Measurements from ENCODE around the gene CASK.

CASK gene

DNA sequence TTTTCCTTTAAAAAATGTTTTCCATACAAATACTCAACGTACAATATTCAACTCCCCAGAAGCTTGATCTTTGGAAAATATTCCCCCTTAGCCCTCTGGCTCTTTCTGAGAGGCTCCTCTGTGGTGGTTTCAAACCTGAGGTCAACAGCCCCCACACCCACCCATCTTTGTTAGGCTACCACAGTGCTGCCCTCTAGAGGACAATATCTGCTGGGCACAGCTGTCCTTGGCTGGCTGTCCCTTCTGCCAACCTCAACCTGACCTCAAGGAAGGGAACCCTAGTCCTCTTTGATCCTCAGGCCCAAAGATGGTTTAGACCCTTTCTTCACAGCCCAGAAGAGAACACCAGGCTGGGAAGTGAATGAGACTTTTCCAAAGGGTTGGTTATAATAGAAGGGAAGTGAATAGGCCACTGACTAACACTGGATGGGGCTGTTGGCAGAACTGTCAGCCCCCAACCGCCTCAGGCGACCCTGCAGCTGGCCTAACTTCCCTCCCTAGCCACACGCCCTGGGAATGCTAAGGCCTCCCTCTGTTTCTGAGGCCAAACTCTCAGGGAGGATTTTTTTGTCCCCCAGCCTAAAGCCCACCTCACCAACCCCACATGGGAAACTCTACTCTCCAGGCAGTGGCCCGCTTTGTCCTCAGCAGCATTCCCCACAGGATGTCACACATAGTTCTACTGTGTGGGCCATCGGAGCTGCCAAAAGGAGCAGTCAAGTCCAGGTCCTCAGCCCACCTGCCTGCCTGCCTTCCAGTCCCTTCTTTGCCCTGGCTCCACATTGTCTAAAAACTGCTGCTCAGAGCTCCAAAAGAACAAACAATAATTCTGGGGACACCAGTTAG lies 441.9 kb downstream of the CASK start:
- TF ChIP-seq Cebpa-rat (IDR thresholded peaks at IDR 0.05): no peak
- no peak overlapping the region for H3K9ac ChIP-seq
- H3K4me3 ChIP-seq: no peak overlapping the region
- no peak overlapping the region for H3K4me2 ChIP-seq
- H3K9me3 ChIP-seq (replicated peaks in 1 of 11): peaks cover 9 to 18% (median 11%) of the 10 kb centered on the region in 11 experiments; a peak in 19 of 22 replicates
- no peaks in the 10 kb centered on the region for H3K36me3 ChIP-seq
- H3K27me3 ChIP-seq: peaks cover 0 to 28% (median 15%) of the 10 kb centered on the region in 11 experiments; a peak in 13 of 22 replicates
- H3K27ac ChIP-seq: no peak overlapping the region
- H4K20me1 ChIP-seq: no peaks in the 10 kb centered on the region
- H3K4me1 ChIP-seq: no peaks in the 10 kb centered on the region

DNA sequence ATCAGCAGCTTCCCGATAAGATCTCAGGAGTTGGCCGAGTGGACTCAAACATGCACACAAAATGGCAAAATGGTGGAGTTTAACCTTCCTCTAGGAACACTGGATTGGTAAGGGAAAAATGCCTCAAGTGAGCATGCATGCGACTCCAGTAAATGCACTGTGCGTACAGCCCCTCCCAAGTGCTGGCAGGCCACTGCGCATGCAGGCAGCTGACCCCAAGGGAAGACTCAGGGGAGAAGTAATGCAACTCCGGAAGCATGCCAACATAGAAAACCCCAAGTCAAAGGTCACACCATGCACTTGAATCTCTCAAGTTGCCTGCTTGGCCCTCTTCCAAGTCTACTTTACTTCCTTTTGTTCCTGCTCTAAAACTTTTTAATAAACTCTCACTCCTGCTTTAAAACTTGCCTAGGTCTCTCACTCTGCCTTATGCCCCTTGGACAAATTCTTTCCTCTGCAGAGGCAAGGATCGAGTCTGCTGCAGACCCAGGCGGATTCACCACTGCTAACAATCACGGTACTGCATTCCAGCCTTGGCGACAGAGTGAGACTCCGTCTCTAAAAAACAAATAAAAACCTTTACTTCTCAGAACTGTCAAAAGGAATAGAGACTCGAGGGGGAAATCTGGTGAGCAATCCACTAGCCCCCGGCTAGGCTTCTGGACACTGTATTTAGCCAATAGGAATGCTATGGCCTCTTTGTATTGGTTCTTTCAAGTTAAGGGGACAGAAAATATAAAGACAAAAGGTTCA lies 442.7 kb downstream of the CASK start:
- Histone ChIP-seq H4K20me1 (no peaks in the 10 kb centered on the region), H3K36me3 (no peaks in the 10 kb centered on the region), H3K27me3 (peaks cover 0 to 30% (median 19%) of the 10 kb centered on the region in 11 experiments; a peak in 17 of 22 replicates), H3K9ac (no peak overlapping the region), H3K27ac (no peak overlapping the region), H3K9me3 (replicated peaks in 1 of 11) (peaks cover 9 to 16% (median 11%) of the 10 kb centered on the region in 11 experiments; a peak in 18 of 22 replicates), H3K4me3 (no peak overlapping the region), H3K4me2 (no peak overlapping the region), H3K4me1 (no peaks in the 10 kb centered on the region)
- no peak for TF ChIP-seq Cebpa-rat (IDR thresholded peaks at IDR 0.05)

DNA sequence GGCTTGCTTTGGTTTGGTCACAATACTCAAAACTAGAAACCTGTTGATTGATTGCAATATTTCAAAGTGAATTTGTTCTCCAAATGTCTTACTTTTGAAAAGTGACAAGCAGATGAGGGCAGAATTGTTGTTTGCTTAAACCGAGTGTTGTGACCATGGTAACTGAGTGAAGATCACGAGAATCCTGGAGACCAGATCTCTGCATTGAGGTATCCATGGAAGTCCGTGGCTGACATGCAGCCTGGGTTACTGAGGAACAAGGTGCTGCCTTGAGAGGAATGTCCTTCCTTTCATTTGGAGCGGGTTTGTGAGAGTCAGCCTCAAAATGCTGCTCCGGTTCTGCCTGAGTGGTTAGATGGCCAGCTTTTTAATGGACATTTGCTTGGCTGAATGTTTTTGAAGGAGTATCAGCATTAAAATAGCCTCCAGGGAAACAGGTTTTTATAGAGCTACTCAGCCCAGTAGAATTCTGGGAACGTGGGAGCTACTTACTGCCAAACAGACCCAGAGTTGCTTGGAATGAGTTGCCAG lies 444.9 kb downstream of the CASK start:
- H3K27ac ChIP-seq: no peak overlapping the region
- H3K9me3 ChIP-seq (replicated peaks in 1 of 11): peaks cover 19 to 28% (median 23%) of the 10 kb centered on the region in 11 experiments
- TF ChIP-seq Cebpa-rat (IDR thresholded peaks at IDR 0.05): no peak
- no peak overlapping the region for H3K4me3 ChIP-seq
- H3K4me2 ChIP-seq: no peak overlapping the region
- no peaks in the 10 kb centered on the region for H3K36me3 ChIP-seq
- H3K9ac ChIP-seq: no peak overlapping the region
- H3K27me3 ChIP-seq: peaks cover 0 to 38% (median 26%) of the 10 kb centered on the region in 11 experiments; a peak in 17 of 22 replicates
- no peaks in the 10 kb centered on the region for H3K4me1 ChIP-seq
- no peaks in the 10 kb centered on the region for H4K20me1 ChIP-seq

DNA sequence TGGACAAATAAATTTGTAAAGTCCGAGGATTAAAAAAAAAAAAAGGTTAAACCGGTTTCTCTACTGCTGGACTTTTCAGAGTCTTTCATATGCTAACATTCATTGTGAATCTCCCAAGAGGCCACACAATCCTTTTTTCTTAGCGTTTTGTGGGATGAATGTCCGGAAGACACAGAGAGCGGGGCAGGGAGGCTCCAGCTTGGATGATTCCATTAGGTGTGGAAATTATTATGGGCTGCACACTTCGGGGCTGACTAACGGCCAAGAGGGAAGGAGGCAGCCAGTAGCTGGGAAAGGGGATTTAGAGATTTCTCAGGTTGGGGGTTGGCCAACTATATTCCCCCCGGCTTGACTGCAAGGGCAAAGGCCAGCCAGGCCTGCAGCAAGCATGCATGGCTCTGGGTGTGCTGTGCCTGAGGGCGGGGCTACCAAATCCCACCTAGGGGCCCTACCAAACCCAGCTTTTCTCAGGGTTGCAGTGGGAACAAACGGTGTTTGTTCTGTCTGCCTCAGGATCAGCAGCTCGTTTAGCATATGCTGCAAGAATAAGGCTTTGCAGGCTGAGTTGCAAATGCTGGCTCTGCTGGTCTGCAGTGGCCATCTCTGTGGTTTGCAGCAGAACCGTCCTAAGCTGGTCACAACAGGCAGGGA lies 447.6 kb downstream of the CASK start:
- Histone ChIP-seq H4K20me1 (no peaks in the 10 kb centered on the region), H3K9me3 (replicated peaks in 1 of 11) (peaks cover 23 to 36% (median 29%) of the 10 kb centered on the region in 11 experiments), H3K27ac (no peak overlapping the region), H3K36me3 (no peaks in the 10 kb centered on the region), H3K4me1 (no peaks in the 10 kb centered on the region), H3K27me3 (peaks cover 0 to 38% (median 26%) of the 10 kb centered on the region in 11 experiments; a peak in 17 of 22 replicates), H3K9ac (no peak overlapping the region), H3K4me3 (no peak overlapping the region), H3K4me2 (no peak overlapping the region)
- no peak for TF ChIP-seq Cebpa-rat (IDR thresholded peaks at IDR 0.05)

DNA sequence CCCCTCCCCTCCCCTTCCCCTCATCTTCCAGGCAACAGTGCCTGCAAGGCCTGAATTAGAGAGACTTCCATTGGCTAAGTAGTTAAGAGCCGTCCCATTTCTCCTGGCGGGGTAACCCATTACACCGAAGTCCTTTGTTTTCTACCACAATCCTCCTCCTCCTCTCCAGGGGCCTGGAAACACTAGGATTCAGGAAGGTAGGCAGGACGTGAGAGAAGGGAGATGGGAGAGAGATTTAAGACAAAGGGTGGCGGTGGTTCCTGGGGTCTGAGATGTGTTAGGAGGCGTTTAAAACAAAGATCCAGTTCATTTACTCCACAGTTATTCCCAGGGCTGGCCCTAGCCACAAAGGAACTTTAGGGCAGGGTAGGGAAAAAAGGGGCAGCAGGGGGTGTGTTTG lies 448.2 kb downstream of the CASK start:
- H3K4me2 ChIP-seq: no peak overlapping the region
- H3K27ac ChIP-seq: no peak overlapping the region
- no peak overlapping the region for H3K4me3 ChIP-seq

DNA sequence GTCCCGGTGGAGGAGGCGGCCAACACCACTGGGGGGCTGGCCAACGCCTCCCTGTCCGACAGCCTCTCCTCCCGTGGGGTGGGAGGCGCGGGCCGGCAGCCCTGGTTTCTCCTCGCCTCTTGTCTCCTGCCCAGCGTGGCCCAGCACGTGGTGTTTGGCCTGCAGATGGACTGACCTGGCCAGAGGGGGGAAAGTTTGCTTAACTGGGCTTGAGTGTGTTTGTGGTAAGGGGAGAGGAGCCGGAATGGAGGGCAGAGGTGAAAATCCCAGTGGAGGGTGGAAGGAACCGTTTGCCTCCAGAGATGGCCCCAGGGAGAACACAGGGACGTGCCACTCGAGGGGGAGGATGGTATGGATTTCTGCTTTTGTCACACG lies 448.6 kb downstream of the CASK start:
- no peak overlapping the region for H3K4me3 ChIP-seq
- no peaks in the 10 kb centered on the region for H4K20me1 ChIP-seq
- H3K36me3 ChIP-seq: no peaks in the 10 kb centered on the region
- peaks cover 15 to 26% (median 20%) of the 10 kb centered on the region in 11 experiments for H3K9me3 ChIP-seq (replicated peaks in 1 of 11)
- H3K9ac ChIP-seq: no peak overlapping the region
- H3K27me3 ChIP-seq: peaks cover 0 to 38% (median 26%) of the 10 kb centered on the region in 11 experiments; a peak in 17 of 22 replicates
- TF ChIP-seq Cebpa-rat (IDR thresholded peaks at IDR 0.05): no peak
- H3K4me1 ChIP-seq: no peaks in the 10 kb centered on the region
- H3K4me2 ChIP-seq: no peak overlapping the region
- no peak overlapping the region for H3K27ac ChIP-seq

More for the DNA sequence above, 448.2 kb downstream of the CASK start:
- Histone ChIP-seq H3K9me3 (replicated peaks in 1 of 11) (peaks cover 18 to 31% (median 24%) of the 10 kb centered on the region in 11 experiments), H3K9ac (no peak overlapping the region), H3K4me1 (no peaks in the 10 kb centered on the region), H3K36me3 (no peaks in the 10 kb centered on the region), H3K27me3 (peaks cover 0 to 38% (median 26%) of the 10 kb centered on the region in 11 experiments; a peak in 17 of 22 replicates), H4K20me1 (no peaks in the 10 kb centered on the region)
- no peak for TF ChIP-seq Cebpa-rat (IDR thresholded peaks at IDR 0.05)

DNA sequence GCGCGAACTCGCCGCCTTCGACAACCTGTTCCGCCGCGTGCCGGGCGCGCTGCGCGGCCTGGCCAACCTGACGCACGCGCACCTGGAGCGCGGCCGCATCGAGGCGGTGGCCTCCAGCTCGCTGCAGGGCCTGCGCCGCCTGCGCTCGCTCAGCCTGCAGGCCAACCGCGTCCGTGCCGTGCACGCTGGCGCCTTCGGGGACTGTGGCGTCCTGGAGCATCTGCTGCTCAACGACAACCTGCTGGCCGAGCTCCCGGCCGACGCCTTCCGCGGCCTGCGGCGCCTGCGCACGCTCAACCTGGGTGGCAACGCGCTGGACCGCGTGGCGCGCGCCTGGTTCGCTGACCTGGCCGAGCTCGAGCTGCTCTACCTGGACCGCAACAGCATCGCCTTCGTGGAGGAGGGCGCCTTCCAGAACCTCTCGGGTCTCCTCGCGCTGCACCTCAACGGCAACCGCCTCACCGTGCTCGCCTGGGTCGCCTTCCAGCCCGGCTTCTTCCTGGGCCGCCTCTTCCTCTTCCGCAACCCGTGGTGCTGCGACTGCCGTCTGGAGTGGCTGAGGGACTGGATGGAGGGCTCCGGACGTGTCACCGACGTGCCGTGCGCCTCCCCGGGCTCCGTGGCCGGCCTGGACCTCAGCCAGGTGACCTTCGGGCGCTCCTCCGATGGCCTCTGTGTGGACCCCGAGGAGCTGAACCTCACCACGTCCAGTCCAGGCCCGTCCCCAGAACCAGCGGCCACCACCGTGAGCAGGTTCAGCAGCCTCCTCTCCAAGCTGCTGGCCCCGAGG lies 449.2 kb downstream of the CASK start:
- H3K27ac ChIP-seq: no peak overlapping the region
- no peaks in the 10 kb centered on the region for H3K36me3 ChIP-seq
- no peak overlapping the region for H3K4me2 ChIP-seq
- peaks cover 15 to 26% (median 20%) of the 10 kb centered on the region in 11 experiments for H3K9me3 ChIP-seq (replicated peaks in 1 of 11)
- no peaks in the 10 kb centered on the region for H4K20me1 ChIP-seq
- no peak for TF ChIP-seq Cebpa-rat (IDR thresholded peaks at IDR 0.05)
- no peak overlapping the region for H3K9ac ChIP-seq
- H3K27me3 ChIP-seq: peaks cover 0 to 38% (median 28%) of the 10 kb centered on the region in 11 experiments; a peak in 17 of 22 replicates
- H3K4me3 ChIP-seq: no peak overlapping the region
- no peaks in the 10 kb centered on the region for H3K4me1 ChIP-seq

DNA sequence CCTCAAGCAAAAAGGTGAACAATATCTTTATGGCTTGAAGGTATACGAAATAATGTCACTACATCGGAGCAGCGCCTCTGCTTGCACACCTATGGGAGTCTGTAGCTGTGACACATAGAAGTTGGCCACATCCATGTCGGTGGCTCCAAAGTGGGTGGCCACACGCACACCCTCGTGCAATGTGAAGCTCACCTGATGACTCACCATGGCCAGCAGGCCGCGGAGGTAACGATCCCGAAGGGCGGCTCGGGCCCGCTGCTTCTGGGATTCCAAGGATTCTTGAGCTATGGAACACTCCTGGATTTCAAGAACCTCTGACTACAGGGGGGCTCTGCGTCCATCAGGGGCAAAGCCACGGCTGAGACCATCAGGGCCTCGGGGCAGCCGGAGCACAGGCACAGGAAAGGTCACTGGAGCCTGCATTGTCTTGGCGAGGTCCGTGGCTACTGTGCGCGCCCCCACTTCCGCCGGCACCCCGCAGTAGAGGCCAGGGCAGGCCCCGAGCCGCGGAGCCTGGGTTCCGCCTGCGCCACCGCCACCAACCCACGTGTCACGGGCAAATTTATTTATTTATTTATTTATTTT lies 451.0 kb downstream of the CASK start:
- TF ChIP-seq Cebpa-rat (IDR thresholded peaks at IDR 0.05): no peak

More for the DNA sequence above, 451.0 kb downstream of the CASK start:
- no peaks in the 10 kb centered on the region for H3K4me1 ChIP-seq
- H3K27me3 ChIP-seq: peaks cover 0 to 25% (median 13%) of the 10 kb centered on the region in 11 experiments; a peak in 15 of 22 replicates
- H3K4me2 ChIP-seq: no peak overlapping the region
- no peak overlapping the region for H3K27ac ChIP-seq
- H3K36me3 ChIP-seq: no peaks in the 10 kb centered on the region
- no peak overlapping the region for H3K9ac ChIP-seq
- no peaks in the 10 kb centered on the region for H4K20me1 ChIP-seq
- no peak overlapping the region for H3K4me3 ChIP-seq
- H3K9me3 ChIP-seq (replicated peaks in 1 of 11): peaks cover 15 to 26% (median 20%) of the 10 kb centered on the region in 11 experiments
